ENCODE results near the gene CILP. TPM values are rescaled to one million over a fixed set of nuclear protein-coding genes. Genes with fewer than 3 reads are reported as not detected.
"Not testable (repeated sequence)": the region's sequence is repeated elsewhere in the genome, so short reads cannot be mapped to it uniquely, and the experiment has no call there.

The CILP gene
- total RNA-seq, 4 donors from 2014 or later: 5.4 to 49.9 (median 41.6) TPM

- peak; percentile 55 to 70 for DNase-seq
- ATAC-seq: peak; percentile 48 to 50
- H3K4me1 ChIP-seq: peaks cover 19 to 38% of the 10 kb centered on the region in 2 donors
- H3K36me3 ChIP-seq: peaks cover 0 to 6% of the 10 kb centered on the region in 2 donors
- peak overlapping the region; percentile 97 to 99 (median 98) for H3K27ac ChIP-seq
- no peaks in the 10 kb centered on the region for H3K9me3 ChIP-seq
- TF ChIP-seq POLR2A (IDR thresholded peaks at IDR 0.05) (peak in 1 of 2 donors; percentile 70), CTCF (IDR thresholded peaks at IDR 0.05 in 4 of 5, conservative IDR thresholded peaks at IDR 0.05 in 1 of 5) (no peak)
- intact Hi-C loops (cut with DNase I; ENCODE audit: low total_unique reads) (loop anchor here (2.0 to 10.0 kb wide), 4 partner anchors 22 to 1310 kb away; partner anchors contain the start of genes RNU5B-1 and SNAPC5), in situ Hi-C loops (cut with MboI; ENCODE audit: low sequenced_read_pairs in 4 of 4) (no loop called here)
- peak overlapping the region; percentile 91 to 99 (median 96) for H3K4me3 ChIP-seq
- no peaks in the 10 kb centered on the region for H3K27me3 ChIP-seq
These were observed 26.9 kb downstream of the CILP start for GRCh38 chr15:65184305-65184867.

- in situ Hi-C loops (cut with MboI; ENCODE audit: low sequenced_read_pairs in 4 of 4) (no loop called here), intact Hi-C loops (cut with DNase I; ENCODE audit: low total_unique reads) (loop anchor here (2.0 to 10.0 kb wide), 4 partner anchors 21 to 1311 kb away; partner anchors contain the start of genes RNU5B-1 and SNAPC5)
- no peak for ATAC-seq
These were observed 27.5 kb downstream of the CILP start for GRCh38 chr15:65183865-65184159.

GRCh38 chr15:65182538-65182937 lies 28.7 kb downstream of the CILP start:
- intact Hi-C loops (cut with DNase I; ENCODE audit: low total_unique reads) (loop anchor here (10.0 kb wide), 1 partner anchor 1312 kb away; the partner anchor contains the start of gene SNAPC5), in situ Hi-C loops (cut with MboI; ENCODE audit: low sequenced_read_pairs in 4 of 4) (no loop called here)
- ATAC-seq (no peak), DNase-seq (no peak)
- H3K4me1 ChIP-seq: peaks cover 22 to 40% of the 10 kb centered on the region in 2 donors
- no peaks in the 10 kb centered on the region for H3K27me3 ChIP-seq
- TF ChIP-seq POLR2A (IDR thresholded peaks at IDR 0.05) (no peak), CTCF (IDR thresholded peaks at IDR 0.05 in 4 of 5, conservative IDR thresholded peaks at IDR 0.05 in 1 of 5) (no peak)
- no peaks in the 10 kb centered on the region for H3K9me3 ChIP-seq
- peak overlapping the region; percentile 97 to 99 (median 98) for H3K27ac ChIP-seq
- H3K36me3 ChIP-seq: peaks cover 0 to 24% of the 10 kb centered on the region in 2 donors
- H3K4me3 ChIP-seq: peak overlapping the region in 3 of 4 donors; percentile 3 to 99 (median 97)

More at GRCh38 chr15:65183865-65184159, 27.5 kb downstream of the CILP start:
- no peak for TF ChIP-seq CTCF (IDR thresholded peaks at IDR 0.05 in 4 of 5, conservative IDR thresholded peaks at IDR 0.05 in 1 of 5)
- TF ChIP-seq POLR2A (IDR thresholded peaks at IDR 0.05): no peak
- Histone ChIP-seq H3K9me3 (no peaks in the 10 kb centered on the region), H3K4me1 (peaks cover 22 to 40% of the 10 kb centered on the region in 2 donors), H3K27me3 (no peaks in the 10 kb centered on the region), H3K4me3 (peak overlapping the region; percentile 91 to 99 (median 96)), H3K36me3 (peaks cover 0 to 11% of the 10 kb centered on the region in 2 donors), H3K27ac (peak overlapping the region; percentile 97 to 99 (median 98))
- no peak for DNase-seq

GRCh38 chr15:65181582-65182353 lies 29.5 kb downstream of the CILP start:
- H3K4me1 ChIP-seq: peaks cover 22 to 40% of the 10 kb centered on the region in 2 donors
- H3K27me3 ChIP-seq; DNase-seq; H3K4me3 ChIP-seq; H3K9me3 ChIP-seq; ATAC-seq; in situ Hi-C loops (cut with MboI; ENCODE audit: low sequenced_read_pairs in 4 of 4): not testable (repeated sequence)
- H3K36me3 ChIP-seq: peaks cover 0 to 32% of the 10 kb centered on the region in 2 donors
- peak overlapping the region in 2 of 4 donors; percentile 21 to 98 for H3K27ac ChIP-seq
- intact Hi-C loops (cut with DNase I; ENCODE audit: low total_unique reads): loop anchor here (10.0 kb wide), 1 partner anchor 1313 kb away; the partner anchor contains the start of gene SNAPC5

GRCh38 chr15:65180167-65180566 lies 31.1 kb downstream of the CILP start:
- in situ Hi-C loops (cut with MboI; ENCODE audit: low sequenced_read_pairs in 4 of 4) (no loop called here), intact Hi-C loops (cut with DNase I; ENCODE audit: low total_unique reads) (loop anchor here (10.0 kb wide), 1 partner anchor 1315 kb away; the partner anchor contains the start of gene SNAPC5)
- ATAC-seq: no peak
- TF ChIP-seq CTCF (IDR thresholded peaks at IDR 0.05 in 4 of 5, conservative IDR thresholded peaks at IDR 0.05 in 1 of 5): no peak
- no peak for TF ChIP-seq POLR2A (IDR thresholded peaks at IDR 0.05)
- Histone ChIP-seq H3K36me3 (peaks cover 0 to 48% of the 10 kb centered on the region in 2 donors), H3K4me1 (peaks cover 22 to 35% of the 10 kb centered on the region in 2 donors), H3K27me3 (no peaks in the 10 kb centered on the region), H3K27ac (no peak overlapping the region), H3K4me3 (no peak overlapping the region), H3K9me3 (no peaks in the 10 kb centered on the region)
- no peak for DNase-seq

Measured in gastrocnemius medialis (tissue), 4 donors.